ENCODE data around the gene TNS3.

Gene TNS3

DNA sequence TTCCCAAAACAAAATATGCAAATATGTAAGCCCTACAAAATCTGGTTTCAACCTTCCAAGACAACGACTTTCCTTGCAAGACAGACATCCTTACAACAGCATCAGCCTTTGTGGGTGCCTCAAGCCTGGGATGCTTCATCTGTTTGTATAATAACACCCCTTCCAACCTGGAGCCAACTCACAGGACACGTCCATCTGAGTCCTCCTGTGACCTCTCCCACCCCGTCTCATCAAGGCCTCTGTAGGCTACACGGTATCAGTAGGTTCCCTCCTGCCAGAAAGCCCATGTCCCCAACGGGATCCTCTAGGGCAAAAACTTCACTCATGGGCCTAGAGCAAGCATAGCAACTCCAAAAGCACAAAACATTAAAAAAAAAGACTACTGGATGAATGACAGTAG lies 173.2 kb downstream of the TNS3 start:
- no peak for DNase-seq (ENCODE audit: low read depth in 2 of 2)

DNA sequence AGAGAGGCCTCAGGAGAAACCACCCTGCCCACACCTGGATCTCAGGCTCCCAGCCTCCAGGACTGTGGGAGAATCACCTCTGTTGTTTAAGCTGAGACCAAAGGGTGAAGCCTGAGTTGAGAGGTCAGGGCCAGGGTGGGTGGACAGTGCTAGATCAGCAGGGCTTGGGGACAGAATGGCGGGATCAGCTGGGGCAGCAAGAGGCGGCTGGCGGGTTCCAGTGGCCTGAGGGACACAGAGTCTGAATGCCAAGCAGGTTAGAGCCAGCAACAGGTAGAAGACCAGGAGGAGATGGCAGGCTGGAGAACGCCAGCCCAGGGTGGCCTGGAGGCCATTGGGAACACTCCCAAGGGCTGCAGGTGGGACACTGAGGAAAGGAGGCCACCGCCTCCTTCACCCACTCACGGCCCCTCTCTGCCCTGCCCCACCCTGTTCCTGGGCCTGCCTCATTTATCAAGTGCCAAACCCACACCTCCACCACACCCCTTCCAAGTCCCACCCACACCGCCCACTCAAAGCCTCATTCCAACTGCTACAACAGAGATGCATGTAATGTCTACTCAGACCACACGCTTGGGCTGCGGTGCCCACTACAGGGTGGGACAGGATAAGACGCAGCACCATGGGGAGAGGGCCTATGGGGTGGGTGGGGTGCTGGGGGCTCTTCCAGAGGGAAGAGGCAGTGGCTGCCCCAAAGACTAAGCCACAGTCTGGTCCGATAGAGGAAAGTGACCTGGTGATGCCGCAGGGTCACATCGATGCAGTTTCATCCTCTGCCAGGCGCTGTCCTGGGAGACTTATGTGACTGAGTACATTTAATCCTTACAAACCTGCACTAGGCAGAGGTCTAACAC lies 173.9 kb downstream of the TNS3 start:
- DNase-seq (ENCODE audit: low read depth in 2 of 2) = no peak

DNA sequence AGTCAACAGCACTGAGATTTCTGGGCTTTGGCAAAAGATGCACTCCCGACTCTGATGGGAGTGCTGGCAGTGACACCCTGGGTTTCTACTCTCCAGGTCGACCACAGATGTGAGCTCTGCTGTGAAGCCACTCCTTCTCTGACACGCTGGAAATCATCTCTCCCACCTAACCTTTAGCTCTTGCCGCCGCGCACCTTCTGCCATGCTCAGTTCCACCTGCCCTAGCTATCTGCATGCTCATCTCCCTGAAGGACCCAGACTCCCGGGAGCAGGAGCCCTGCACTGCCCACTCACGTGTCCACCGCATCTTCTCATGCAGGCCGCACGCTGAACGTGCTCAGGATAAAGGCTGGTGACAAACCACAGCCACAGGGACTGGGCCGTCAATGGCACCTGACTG lies 174.8 kb downstream of the TNS3 start:
- no peak for DNase-seq (ENCODE audit: low read depth in 2 of 2)

DNA sequence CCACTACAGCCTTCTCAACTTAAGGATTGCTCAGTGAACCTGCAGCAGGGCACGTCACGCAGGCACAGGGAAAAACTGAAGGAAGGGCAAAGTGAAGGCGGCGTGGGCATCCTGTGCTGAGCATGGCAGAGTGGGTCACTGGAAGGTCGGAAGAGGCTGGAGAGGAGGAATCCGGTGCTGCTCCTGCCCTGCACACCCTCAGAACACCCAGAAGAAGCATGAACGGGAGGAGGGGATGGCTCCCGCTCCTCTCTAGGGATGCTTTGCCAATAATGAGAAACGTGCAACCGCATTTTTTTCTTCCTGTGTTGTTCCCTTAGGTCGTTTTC lies 175.1 kb downstream of the TNS3 start:
- no peak for DNase-seq (ENCODE audit: low read depth in 2 of 2)

DNA sequence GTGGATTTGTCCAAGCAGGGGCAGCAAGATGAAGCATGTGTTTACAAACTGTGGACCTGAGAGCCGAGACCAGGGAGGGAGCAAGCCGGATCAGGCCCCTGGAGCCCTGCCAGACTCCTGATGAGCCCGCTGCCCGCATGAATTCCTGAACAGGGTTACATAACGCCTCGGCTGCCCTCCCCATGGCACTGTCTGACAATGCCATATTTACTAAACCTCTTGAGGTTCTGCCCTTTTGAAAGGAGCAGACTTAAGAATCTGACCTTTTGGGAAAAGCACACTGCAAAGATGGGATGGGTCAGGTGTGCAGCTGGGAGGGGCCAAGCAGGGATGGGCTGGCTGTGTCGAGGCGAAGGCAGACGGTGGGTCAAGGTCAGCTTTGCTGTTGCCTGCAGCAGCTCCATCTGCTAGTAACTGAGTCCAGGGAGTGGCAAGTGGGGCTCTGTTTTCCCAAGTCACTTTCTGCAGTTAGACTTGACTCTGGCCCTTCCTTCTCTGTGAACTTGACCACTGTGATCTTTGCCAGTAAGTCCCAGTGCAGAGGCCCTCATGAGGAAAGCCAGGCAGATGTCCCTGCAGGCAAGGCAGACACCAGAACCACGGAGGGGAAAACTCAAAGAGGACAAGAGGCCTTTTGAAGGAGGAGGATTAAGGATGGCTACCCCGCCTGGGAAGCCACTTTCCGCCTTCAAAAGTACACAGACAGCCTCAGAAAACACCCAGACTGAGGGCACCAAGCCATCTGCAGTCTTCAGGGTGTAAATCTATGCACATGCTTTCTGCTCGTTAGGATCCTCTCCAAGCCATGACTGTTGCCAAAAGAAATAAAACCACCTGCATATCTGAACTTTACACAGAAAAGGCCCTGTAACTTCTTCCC lies 175.8 kb downstream of the TNS3 start:
- no peak for DNase-seq (ENCODE audit: low read depth in 2 of 2)

DNA sequence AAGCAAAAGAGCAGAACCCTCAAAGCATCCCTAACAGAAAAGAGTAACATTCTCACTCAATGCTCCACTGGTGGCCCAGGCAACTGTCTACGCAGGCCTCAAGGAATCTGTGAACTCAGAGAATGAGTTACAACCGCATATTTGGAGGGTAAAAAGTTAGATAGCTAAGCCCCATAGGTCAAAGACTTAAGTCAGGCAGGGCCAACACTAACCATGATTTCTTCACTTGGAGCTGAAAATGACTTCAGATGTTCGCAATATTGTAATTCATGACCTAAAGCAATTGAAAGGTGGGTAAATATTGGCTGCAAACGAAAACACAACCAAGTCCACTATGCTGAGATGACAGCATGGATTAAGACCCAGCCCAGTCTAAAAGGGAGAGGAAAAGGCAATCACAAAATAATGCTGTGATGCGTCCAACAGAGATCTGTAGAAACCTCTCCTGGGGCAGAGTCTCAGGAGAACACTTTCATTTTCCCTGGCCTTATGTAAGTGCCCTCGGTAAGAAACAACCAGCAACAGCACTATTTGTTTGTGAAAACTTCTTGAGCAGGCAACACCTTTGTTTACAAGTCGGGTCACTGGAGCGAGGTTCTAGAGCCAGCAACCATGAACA lies 176.5 kb downstream of the TNS3 start:
- DNase-seq (ENCODE audit: low read depth in 2 of 2) = no peak

DNA sequence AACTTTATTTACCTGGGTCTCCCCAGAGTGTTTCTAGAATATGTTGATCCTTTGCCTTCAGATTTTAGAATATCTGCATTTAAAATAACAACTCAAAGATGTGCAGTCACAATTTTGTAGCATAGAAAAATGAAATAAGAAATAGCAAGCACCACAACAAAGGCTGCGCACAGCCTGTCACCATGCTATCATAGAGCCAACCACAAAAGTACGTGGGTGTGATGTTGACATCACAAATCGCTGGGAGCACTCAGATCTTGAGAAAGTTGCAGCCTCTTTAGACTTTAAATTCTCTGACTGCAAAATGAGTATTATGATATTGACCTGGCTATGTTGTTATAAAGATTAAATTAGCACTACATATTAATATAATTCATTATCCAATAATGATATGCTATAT lies 177.9 kb downstream of the TNS3 start:
- DNase-seq (ENCODE audit: low read depth in 2 of 2) = no peak

DNA sequence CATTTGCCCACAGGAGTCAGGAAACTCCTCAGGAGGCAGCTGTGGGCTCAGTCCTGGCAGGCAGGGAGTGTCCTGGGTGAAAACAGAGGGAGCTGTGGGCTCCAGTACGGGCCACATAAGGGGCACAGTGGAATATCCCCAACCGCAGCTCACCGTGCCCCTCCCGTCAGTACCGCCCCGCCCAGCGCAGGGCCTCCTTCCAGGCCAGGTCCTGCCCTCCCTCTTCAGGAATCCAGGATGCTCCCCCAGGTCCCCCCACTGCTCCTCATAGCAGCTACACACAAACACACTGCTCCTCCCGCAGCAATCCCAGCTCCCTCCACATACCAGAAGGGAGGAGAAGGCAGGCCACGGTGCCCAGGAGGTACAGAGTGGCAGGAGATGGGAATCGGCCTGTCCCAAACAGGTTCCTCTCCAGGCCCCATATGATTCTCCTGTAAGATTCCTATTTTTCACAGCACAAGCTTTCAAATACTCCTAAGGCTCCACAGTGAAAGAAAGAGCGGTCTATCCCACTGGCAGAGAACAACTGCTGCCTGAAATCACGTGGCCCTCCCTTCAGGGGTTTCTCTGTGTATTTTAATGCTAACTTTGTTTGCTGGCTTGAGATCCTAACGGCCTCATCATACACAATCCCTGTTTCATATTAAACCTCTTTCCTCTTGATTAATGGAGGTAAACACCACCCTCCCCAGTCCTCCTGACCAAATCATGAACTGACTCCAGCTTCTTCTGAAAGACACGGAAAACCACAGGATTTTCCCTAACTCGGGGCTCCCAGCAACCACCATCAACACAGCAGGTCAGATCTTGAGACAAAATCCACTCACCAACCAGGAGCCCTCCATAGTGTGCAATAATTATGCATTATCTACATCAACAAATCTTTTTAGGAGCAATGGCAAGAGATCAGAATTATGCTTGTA lies 178.7 kb downstream of the TNS3 start:
- no peak for DNase-seq (ENCODE audit: low read depth in 2 of 2)

DNA sequence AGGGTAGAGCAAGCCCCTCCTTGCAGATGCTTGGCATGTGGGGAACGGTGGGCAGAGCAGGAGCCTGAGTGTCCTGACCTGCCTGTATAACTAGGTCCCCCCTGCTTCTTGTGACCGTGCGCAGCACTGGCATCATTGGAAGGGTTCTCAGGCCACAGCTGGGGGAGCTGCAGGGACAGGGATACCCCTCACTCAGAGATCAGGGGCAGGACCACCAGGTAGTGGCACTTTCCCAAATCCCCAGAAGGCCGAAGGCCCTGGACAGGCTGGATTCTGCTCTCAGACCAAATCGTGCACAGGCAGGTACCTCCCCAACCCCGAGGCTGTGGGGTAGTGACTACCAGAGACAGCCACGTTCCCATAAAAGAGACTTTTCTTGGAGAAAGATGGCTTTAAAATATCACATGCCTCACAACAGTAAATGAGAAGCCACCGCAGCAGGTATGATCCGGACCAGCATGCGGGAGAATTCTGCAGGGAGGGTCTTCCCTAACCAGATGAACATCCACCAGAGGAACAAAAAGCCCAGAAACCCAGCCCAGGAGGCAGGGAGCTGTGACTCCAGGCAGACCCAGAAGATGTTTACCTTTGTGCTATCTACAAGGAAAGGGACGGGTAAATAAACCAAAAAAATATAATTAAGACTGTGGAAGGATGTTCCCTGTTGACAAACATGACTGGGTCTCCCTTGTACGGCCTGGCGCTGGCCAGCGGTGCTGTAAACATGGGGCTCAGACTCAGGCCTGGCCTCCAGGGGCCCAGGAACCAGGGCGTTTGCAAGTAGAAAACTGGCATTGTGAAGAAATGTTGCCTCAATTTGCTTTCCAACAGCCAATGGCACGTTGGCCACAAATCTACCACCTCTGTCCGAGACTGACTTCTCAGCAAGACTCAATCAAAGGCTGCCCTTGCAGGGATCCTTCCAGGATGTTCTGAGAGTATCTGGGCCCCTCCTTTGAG lies 180.0 kb downstream of the TNS3 start:
- no peak for DNase-seq (ENCODE audit: low read depth in 2 of 2)

DNA sequence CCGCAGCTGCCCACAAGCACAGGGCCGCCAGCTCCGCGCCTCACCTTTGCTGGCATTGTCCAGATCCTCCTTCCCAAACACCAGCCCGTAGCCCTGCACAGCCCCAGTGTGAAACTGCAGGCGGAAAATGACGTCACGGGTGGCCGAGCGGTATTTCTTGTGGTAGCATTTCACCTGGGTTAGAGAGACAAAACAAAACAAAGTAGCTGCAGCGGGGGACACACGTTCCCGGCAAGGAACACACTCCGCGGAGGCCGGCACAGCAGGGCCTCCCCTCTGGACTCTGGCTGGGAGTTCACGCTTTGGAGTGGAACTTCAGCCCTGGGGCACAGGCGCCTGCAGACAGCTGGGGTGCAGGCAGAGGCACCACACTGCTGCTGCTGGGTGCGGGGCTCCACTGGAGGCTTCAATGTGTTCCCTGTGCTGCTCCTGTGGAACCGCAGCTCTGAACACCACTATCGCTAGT lies 181.1 kb downstream of the TNS3 start:
- DNase-seq (ENCODE audit: low read depth in 2 of 2) = no peak

DNA sequence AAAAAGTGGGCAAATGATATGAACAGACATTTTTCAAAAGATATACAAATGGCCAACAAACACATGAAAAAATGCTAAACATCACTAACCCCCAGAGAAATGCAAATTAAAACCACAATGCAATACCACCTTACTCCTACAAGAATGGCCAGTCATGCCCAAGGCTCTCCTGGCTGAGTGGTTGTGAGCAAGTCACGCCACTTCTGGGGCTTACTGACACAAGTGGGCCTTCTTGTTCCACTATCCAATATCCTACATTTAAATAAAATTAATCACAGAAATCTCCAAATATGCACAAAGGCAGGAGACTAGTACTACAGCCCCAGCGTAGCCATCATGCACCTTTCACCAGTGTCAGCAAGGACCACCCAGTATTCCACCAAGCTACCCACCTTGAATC lies 181.9 kb downstream of the TNS3 start:
- DNase-seq (ENCODE audit: low read depth in 2 of 2) = no peak

DNA sequence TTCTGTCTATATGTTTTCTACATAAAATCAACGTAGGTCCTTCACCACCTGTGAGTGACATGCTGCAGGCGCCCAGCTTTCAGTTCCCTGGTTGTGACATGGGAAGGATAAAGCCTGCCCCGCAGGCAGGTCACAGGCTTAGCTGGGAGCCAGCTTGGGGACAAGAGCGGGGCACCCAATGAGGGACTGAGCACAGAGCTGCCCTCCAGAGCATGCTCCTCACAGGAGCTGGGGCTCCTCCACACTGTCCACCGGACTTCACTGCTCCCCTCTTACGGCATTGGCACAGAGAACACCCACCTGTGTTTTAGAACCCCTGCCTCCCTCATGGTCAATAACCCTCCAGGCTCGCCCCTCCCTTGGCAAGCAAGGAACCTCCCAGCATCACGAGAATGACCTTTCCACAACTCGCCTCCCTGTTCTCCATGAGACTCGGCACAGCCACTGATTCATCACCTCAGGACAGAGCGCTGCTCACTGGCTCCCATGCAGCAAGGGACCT lies 187.1 kb downstream of the TNS3 start:
- DNase-seq (ENCODE audit: low read depth in 2 of 2) = no peak

DNA sequence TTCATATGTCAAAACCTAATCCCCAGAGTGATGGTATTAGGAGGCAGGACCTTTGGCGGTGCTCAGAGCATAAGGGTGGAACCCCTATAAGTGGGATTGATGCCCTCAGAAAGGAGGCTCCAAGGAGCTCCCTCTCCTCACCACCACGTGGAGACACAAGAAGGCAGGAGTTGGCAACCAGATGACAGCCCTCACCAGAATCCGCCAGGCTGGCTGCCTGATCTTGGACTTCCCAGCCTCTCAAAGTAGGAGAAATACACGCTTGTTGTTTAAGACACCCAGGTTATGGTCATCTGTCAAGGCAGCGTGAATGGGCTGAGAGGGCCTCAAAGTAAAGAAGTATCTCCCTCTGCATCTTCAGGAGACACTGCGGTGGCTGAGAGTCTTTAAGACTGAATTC lies 187.7 kb downstream of the TNS3 start:
- no peak for DNase-seq (ENCODE audit: low read depth in 2 of 2)

DNA sequence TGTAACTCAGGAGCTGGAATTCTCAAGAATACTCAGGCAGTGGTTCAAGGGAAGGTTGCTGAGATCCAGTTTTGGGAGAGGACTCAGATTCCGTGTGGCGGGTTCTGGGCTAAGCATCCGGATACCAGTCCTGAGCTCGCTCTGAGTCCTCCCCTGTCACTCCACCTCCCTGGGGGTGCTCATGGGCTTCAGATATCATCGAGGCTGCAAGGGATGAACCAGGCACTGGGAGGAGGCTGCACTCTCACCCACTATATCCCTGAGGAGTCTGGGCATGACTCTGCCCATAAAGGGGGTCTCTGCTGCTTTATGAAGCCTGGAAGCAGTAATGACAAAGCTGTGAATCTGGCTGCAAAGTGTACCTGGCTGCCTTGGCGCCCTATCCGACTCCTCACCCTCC lies 188.5 kb downstream of the TNS3 start:
- DNase-seq (ENCODE audit: low read depth in 2 of 2) = no peak

DNA sequence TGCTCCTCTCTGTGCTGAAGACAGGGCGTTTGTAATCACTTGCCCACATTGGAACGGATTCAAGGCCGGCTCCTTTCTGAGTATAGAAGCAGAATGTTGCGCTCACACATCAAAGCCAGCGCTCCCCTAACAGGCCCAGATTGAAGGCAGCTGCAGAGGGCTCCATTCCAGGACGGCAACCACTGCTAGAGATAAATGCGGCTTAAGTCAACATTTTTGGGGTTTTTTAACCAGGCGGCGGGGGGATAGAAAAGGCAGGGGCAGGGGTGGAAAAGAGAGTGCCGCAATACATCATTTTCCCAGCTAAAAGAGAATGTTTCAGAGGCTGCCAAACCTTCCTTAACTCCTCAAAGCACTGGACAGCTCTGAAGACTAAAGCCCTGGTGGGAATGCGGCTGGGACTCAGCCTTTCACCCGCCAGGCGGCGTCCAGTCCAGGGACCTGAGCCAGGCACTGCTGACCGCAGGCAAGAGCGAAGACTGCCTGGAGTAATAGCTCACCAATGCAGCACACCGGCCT lies 189.6 kb downstream of the TNS3 start:
- no peak for DNase-seq (ENCODE audit: low read depth in 2 of 2)

DNA sequence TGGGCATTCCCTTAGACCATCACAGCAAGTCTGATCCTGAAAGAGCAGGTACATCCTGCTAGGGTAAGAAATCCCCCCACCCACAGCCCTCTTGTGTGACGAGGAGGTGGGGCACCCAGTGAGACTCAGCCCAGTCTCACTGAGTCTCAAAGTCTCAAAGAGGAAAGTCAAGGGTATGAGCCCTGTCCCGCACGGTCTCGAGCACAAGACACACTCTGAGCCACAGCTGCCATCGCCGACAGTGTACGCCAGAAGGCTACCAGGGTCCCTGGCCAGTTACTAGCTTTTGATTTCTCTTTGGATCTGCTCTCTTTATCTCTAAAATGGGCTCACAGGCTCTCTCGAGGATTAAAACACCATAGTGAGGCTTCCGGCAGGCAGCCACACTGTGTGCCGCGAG lies 190.2 kb downstream of the TNS3 start:
- DNase-seq (ENCODE audit: low read depth in 2 of 2) = no peak

DNA sequence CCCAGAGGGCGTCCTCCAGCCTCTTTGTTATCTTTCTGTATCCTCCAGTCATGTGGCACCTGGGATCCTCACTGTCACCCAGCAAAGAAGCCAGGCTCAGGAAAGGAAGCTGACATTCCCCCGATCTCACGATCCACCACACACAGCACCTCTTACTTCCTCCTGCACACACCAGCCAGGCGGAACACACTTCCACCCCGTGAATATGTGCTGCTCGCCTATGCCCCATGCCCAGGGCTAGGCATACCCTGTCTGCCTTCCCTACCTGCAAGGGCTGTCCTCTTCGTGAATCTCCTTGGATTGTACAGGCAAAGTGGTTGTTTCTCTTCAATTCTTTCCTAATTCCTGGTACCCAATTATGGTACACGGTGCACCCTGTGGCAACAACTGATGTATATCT lies 191.0 kb downstream of the TNS3 start:
- no peak for DNase-seq (ENCODE audit: low read depth in 2 of 2)

DNA sequence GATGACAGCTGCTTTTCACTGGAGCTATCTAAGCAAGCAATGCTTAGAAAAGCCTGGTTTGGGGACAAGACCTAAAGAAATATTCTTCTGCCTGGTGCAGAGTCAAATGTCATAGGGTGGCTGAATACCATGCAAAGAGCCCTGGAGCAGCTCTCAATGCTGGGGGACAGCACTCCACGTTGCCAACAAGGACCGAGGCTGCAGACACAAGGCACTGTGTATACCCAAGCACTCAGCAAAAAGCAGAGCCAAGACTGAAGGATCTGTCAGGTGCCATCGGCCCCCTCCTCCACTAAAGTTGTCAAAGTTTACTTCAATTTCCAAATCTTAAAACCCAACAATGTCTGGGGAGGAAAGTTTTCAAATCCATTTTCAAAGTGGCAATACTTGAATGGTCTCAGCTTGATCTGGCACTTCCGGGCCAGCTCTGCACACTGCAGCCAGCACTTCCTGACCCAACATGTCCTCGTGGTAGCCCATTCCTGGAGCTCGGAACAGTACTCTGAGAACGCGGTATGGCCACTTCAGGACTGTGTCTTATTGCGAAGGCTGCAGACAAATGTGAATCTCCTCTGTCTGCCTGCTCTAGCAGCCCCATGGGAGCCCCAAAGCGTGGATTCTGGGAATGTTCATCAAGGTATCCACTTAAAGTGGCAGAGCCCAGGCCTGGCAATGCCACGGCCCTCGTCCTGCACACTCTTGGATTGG lies 191.8 kb downstream of the TNS3 start:
- no peak for DNase-seq (ENCODE audit: low read depth in 2 of 2)

Measured in stimulated activated CD8-positive, alpha-beta memory T cell treated with anti-CD3 and anti-CD28 coated beads, Interleukin-2, amount 100 ng/mL, for 1 hour (primary cell).